Stimulated activated CD4-positive, alpha-beta T cell treated with anti-CD3 and anti-CD28 coated beads, Interleukin-1b, Interleukin-23, amount 100 ng/mL, for 24 hours (primary cell): ENCODE results near the gene ROBO1.

Source experiments
- DNase-seq, 4 experiments: peaks; one replicate each; pipeline ENCODE4 v3.0.0-alpha.2; 2020; ENCODE audit warnings: low read depth in 4 of 4, low spot score in 1 of 4

ROBO1 gene

DNA sequence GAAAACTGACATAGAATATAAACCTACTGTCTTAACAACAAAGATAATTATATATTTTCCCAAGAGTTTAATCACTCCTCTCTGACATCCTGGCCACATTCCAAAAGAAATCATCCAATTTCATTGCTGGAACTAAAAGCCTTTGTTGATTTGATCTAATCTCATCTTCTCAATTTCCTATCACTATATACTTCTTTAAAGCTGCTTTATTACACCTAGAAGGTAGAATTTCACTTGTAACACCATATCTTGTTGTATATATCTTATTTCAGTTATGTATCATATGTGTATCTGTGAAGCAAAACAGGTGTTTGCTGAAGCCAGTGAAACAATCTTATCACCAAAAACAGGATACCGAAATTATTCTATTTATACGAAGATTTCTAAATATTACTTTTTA, 740.2 kb downstream of the ROBO1 start:
- no peak for DNase-seq

DNA sequence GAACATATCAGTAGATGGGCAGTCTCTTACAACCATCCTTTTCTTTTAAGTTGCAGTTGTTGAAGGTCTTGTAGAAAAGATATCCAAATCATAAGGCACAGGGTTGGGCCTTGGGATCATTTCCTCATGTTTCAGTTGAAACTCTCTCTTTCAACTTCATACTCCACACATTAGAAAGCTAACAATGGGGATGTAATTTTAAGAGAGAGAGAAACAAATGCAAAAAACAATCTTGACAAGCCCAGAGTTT, 747.9 kb downstream of the ROBO1 start:
- no peak for DNase-seq

DNA sequence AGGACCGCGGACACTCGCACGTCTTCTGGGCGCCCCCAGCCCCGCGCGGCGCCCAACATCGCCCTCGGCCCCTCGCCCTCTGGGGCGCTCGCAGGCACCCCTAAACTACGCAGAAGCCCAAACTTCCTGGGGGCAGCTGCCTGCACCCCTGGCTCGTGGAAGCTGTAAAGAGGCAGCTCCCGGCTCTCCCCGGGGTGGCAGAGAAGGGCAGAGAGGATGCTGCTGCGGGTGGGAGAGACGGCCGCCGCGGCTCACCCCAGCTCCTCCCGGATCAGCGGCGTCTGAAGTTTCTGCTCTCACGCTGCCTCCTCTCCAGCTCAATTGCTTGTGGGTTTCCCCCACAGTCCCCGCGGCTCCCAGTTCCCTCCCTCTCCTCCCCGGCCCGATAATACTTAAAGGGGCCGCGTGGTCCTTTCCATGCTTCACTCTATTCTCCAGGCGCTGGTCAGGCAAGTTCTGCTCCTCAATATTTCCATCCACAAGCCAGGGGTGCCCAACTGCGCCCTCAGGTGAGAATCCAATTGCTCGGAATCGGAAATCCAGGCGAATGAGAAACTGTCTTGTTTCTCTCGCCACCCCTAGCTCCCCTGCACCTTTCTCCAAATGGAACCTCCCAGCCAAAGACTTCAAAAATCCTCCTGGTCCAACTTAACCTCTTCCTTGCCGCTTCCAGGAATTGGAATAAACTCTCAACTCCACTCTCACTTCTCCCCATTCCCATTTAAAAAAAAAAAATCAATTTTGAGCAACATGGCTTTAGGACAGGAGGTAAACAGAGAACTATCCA, 748.5 kb downstream of the ROBO1 start:
- DNase-seq, result no peak

DNA sequence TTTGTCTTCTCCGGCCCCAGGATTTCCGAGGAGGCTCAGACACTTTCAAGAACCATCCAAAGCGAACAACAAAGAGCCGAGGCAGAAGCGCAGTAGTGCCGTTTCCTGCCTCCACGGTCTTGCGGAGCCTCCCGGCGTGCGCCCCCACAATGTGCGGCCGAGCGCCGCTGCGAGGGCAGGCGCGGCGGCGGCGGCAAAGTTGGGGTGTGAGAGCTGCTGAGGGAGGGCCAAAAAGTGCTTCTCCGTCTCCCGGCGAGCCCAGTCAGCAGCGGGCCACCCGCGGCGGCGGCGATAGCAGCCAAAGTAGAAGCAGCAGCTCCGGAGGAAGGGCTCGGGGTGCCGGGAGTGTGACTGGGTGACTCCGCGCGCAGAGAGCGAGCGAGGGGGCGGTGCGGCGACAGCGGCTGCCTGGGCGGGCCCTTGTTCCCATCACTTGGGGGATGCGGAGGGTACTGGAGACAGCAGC, 749.1 kb downstream of the ROBO1 start:
- DNase-seq, result no peak

DNA sequence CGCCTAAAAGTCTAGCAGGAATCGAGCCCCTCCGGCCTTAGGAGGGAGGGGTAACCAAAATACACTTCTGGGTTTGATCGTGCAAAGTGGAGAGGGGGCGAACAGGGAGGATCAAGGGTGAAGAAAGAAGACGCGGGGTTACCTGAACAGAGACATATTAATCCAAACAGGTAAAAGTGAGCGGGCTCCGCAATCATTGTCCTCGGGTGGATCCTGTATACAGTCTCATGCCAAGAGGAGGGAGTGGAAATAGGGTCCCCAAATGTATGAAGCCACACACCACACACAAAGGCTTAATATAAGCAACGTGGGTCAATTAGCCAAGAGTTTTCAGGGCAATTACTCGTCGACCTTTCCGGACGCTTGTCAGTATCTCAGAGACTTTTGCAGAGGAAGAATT, 749.5 kb downstream of the ROBO1 start:
- DNase-seq, result no peak

DNA sequence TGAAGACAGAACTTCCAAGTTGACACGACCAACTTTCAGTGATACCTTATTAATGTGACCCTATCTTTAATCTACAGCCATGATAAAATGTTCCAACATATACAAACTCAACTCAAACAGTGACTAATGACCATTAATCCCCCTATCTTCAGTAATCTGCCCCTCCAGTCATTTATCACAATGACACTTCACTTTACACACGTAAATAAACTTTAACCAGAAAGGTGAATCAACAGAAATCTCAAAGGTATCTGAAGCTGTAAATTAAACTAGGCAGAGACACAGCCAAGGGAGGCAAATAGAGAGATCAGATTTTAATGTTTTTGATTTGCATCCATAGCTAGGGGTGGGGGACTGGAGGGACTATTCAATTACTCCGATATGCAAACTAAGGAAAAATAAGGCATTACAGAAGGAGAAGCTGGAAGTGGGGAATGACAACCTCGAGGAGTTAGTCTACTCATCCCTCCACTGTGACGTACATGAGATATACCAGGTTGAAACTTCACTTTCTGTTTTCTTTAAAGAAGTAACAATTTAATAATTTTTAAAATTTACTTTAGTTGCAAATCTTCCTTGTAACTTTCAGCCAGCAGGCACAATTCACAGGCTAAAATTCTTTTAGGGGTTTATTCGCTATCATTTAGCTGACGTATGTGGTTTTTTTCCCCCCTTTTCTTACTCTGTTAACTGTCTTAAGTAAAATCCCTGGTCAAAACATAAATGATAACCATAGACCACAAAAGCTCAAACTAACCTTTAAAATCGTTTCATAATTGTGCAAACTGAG, 751.0 kb downstream of the ROBO1 start:
- no peak for DNase-seq

DNA sequence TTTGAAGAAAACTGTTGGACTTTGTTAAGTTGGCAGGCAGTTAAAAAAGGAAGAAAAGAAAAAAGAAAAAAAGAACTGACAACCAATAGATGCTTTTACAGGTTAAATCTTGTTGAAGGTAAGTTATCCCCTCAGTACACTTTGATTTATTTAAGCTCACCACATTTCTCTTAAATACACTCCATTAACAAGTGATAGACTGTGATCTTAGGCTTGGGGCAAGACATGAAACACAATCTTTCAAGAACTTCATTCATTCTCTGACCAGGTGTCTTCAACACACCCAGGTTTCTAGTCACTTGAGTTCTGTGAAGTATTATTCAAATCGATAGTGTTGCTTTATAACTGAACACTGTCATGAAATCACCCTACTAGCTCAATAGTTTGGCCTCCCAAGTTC, 751.9 kb downstream of the ROBO1 start:
- no peak for DNase-seq

DNA sequence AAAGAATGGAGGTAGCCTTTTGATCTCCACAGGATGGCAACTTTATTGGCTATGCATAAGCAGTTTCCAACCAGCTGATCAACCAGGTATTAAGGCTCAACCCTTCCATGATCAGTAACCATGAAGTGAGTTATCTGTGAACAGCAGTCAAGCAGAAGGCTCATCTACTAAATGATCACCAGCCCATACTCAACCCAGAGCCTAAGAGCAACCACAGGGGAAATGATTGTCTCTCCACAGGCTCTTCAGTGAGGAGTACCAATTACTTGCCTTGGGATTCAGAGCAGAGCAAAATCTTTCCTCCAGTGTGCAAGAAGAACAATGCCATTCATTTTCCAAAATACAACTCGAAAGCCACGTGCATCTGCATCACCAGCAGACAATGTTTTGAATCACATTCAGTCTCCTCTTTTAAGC, 754.8 kb downstream of the ROBO1 start:
- no peak for DNase-seq

DNA sequence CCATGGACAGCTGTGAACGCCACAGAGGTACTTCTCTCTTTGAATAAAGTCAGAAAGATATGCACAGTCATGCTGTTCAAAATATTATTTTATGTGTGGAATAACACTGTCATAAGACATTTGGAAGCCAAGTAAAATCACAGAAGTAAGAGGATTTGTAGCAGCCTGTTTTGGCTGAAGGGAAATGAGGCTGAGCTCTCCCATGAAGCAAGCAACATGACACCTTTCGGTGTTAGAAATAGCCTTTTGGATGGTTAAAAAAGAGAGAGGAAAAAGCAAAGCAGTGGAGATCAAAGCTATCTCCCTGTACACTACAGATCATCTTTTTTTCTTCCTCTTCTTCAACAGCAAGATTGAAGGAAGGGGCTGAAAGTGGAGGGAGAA, 755.3 kb downstream of the ROBO1 start:
- no peak for DNase-seq

DNA sequence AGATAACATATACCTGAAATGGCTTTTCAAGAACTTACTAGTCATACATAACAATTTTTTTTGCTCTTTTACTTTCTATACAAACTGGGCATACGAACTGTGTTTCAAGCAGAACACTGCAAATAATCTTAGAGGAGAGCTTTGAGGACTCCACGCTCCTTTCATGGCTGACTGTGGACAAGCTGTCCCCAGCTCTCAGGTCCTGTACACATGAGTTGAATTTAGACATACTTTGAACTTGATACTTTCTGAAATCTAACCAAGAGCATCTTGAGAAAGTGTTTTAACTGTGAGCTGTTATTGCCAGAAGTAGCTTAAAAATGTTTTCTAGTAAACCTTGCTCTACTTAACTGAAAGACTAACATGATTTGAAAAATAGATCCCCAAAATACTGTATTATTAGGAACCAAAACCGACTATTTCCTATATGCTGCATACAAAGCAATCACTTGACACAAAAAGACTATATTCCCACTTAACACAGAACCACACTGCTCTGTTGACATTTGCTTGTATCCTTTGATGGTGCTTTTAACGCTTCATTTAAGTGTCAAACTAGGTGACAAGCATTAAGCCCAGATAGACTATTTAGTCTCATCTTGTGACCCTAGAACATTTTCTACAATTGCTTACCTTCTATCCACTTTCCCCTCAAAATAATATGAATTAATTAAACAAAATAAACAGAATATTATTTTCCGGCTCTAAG, 755.8 kb downstream of the ROBO1 start:
- DNase-seq, result no peak

DNA sequence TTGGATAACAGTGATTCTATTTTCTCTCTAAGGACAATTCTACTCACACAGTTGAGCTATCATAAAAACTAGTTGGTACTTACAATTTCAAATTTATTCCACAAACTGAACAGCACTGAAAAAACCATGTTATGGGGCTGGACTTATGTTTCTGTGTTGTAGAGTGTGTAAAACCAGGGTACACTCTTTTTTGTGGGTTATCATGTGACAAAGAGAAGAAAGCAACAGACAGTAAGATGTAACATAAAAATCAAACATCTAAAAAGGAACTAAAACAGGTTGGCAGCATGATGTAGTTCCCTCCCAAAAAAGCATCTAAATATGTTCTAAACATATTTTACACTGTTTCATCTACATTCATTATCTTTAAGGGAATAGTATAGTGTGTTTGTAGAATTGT, 757.9 kb downstream of the ROBO1 start:
- no peak for DNase-seq

DNA sequence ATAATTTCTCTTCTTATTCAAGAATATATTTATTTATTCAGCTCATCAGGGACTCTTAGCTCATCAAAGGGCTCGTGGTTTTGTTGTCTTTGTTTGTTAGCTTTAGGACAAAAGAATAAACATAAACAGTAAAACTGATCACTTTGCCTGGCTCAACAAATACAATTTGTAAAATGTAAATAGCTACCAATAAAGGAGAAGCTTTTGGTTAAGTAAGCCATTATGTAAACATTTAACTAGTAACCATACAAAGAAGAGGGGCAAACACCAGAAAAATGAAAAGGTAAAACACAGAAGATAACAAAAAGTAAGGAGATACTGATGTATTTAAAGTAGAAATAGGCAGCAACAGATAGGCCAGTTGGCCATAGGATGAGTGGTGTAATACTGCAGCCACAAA, 761.7 kb downstream of the ROBO1 start:
- no peak for DNase-seq

DNA sequence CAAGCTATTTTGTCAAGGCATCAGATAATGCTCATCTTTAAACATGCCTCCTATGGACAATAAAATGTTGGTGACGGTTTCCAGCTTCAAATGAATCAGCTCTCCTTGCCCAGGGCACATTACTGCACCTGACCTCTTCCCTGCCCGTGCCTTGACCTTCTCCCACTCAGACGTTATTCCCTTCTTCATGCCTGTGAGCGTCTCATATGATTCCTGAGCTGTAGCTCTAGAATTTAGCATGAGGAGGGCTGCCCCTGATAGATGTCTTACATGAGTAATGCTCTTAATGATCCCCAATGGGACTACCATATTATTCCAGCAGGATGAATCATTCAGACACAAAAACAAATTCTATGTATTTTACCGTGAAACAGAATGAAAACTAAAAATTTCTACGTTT, 762.7 kb downstream of the ROBO1 start:
- no peak for DNase-seq

DNA sequence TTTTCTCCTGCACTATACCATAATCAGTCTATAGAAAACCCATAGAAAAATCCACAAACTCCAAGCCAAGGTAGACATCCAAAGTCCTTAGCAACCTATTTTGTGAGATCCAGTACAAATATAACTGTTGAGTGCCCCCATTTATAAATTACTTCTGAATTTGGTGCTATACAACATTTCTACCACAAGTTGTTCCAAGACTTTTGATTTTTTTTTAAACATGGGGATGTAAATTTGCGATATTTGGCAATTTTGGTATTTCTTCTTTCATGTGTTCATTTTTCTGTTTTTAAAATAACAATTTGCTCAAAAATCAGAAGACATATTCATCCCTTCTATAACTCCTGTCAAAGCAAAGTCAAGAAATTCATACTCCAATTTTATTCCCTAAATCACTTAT, 763.8 kb downstream of the ROBO1 start:
- DNase-seq, result no peak

DNA sequence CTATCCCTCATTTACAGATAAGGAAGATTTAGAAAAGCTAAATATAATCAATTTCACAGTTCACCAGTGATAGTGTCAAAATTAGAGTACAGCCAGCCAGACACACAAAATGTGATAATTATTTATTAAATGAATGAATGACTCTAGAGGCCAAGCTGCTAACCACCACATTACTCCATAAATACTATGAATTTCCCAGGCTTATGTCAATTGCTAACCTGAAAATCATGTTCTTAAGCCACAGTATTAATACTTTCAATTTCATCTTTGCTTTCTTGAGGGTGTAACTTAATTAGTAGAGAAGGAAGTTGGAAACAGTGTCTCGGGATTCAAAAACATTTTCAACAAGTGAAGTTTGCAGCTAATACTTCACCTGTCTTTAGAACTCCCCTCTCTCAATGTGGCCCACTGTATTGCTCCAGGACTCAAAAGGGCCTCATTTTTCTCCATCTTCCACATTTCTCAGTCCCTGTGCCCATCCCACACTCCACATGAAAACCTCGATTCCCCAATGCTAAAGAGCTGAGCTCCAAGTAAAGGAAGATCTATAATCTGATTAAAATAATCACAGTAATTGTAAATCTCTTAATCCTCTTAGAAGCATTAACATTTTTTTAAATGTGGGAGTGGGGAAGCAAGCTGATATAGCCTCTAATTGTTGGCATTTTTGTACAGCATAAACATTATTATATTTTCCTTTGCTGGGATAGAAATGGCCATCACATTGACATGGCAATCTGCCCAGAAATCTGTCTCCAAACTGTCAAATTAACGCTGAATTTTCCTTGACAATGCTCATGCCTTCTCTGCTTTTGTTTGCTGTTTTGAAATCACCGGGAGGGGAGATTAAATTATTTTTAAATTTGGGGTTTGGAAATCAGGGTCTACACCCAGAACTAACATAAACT, 765.1 kb downstream of the ROBO1 start:
- DNase-seq, result no peak

DNA sequence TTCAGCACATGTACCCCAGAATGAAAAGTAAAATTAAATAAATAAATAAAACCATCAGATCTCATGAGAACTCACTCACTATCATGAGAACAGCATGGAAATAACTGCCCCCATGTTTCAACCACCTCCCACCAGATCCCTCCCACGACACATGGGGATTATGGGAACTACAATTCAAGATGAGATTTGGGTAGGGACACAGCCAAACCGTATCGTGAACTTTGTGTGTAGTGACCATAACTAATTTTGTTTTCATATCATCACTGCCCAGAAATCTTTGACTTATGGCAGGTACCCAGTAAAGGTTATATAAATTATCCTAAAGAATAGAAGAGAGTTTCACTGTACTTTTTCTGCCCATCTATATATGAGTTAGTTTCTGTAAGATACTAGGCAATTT, 766.5 kb downstream of the ROBO1 start:
- DNase-seq, result no peak

DNA sequence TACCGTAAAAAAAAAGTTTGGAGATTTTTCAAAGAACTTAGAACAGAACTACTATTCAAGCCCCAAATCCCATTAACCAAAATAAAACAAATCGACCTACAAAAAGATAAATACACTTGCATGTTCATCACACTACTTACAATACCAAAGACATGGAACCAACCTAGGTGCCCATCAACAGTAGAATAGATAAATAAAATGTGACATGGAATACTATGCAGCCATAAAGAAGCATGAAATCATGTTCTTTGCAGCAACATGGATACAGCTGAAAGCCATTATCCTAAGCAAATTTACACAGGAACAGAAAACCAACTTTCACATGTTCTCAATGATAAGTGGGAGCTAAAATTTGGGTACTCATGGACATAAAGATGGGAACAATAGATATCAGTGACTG, 768.7 kb downstream of the ROBO1 start:
- no peak for DNase-seq

DNA sequence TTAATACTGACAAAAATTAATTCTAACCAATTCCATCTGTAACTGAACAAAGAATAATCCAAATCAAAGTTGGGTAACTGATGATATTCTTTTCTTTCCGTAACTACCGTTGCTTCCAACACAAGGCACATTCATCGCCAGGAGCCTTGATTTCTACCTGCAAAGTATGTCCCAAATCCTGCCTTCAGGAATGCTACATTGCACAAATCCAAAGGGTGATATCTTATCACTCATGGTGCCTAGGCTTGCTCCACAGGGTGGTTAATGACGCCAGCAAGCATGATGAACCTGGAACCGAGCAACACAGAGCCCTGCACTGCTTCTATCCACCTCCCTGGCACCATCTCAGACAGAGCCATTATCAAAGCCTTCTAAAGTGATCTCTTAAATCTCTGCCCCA, 772.7 kb downstream of the ROBO1 start:
- no peak for DNase-seq

DNA sequence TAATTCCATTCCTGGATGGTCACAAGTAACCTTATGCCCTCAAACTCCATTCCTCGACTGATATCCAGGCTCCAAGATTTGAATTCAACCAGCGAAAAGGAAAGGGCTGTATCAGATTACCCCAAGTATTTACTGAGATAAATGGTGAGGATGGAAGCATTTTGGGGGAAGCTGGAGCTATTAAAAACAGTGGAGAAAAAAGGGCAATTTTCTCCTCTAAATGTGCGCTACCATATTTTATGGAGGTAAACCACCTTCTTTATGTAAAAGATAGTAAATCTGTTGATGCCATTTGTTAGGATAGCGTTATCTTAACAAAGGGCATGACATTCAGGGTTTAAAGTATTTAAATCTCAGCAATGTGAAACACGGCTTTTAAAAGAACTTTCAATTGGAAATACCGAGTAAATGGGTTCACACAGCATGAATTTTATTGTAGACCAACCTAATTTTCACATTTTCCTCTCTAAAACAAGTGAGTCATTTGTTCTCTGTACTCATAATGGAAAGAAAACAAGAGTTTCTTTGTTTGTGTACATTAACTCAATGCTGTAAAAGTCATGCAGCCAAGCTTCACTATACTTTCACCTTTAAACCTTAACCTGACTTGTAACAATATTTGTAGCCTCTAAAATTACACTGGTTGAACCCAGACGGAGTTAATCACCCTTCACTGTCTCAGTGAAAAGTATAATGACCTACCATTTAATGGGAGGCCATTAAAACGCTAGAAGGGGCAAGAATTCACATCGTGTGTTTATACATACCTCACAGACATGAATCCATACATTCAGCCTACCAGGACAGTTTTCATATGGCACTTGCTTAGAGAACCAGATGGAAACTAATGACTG, 773.4 kb downstream of the ROBO1 start:
- no peak for DNase-seq

DNA sequence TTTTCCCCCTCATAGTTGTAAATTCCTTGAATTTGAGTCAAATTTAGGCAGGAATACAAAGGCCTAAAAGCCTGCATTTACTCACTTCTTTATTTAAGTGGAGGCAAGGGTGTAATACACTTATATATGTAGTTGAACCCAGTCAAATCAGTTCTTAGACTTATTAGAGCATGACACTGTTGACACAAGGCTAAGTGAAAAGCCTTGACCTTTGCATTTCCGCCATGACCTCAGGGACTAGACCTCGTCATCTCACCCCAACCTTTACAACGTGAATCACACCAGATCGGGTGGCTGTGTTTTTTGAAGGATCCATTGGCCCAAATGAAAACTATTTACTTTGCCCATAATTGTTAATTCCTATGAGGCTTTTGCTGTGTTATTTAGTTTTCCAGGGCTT, 774.4 kb downstream of the ROBO1 start:
- DNase-seq, result no peak
